Fibroblast of the conjunctiva (primary cell): ENCODE measurements around the gene LDLRAD4.

Experiments used
- DNase-seq: peaks from one replicate; pipeline ENCODE4 v3.0.0-alpha.2; 2010; ENCODE audit warnings: low read depth

The LDLRAD4 gene

DNA sequence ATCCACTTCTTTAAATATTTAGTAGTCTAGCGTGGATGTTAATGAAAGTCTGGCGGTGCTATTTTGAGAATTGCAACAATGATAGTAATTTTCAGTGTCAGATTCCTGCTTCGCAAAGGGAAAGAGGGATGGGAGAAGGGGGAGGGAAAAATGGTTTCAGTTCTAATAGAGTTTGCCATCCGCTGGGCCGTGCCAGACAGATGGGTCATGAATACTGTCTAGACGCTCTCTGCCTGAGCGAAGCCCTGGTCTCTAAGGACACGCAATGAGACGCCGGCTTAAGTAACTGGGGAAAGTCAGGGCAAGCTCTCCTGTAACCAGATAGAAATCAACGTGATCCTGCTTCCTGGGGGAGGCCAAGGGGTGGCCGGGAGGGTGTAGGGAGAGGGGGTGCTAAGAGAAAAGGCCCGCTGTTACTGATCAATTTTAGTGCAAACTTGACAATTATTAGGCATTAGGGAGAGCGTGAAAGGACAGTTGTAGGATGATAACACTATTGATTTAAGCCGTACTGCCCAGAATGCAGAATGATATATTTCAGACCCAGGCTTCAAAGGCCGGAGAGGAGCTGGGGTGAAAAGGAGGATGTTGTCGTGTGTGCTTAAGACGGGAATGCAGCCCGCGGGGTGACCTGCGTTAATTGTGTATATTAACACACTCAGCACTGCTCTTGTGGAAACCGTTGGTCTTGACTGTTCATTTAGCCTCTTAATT, 229.2 kb downstream of the LDLRAD4 start:
- DNase-seq, result no peak

DNA sequence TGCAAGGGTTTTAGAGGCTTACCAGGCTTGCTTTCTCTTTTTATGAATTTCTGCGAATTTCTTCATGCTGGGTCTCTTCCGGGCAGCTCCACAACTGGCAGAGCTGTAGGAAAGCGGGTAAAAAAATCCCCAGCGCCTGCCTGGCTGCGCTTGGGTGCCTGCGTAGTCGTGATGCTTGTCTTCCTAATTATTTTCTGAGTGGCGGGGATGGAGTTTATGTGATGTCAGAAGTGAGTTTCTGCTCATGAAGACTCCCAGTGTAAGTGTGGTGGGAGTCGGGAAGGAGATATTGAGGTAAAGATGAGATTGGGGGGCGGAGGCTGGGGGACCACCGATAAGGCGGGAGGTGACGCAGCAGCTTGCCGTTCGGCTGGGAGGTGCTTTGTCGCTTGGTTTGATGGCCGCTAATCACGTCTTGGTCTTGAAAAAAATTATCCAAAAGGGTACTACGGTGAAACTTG, 229.8 kb downstream of the LDLRAD4 start:
- no peak for DNase-seq

DNA sequence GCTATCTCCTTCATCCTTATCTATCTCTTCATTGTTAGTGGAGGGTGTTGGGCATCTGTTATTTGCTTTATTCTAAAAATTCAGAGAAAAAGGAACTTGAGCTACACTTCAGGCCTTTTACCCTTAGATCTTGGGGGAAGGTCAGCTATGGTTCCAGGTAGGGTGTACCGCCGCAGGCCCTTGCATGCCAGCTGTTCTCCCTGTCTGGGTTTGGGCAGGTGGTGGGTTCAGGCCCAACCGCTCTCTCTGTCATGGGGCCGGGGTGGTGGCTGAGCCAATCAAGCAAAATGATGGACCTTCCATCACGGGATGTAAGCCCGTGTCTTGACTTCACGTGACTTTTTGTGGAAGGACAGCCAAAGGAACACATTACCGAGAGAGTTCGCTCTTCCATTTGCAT, 231.1 kb downstream of the LDLRAD4 start:
- DNase-seq, result no peak

DNA sequence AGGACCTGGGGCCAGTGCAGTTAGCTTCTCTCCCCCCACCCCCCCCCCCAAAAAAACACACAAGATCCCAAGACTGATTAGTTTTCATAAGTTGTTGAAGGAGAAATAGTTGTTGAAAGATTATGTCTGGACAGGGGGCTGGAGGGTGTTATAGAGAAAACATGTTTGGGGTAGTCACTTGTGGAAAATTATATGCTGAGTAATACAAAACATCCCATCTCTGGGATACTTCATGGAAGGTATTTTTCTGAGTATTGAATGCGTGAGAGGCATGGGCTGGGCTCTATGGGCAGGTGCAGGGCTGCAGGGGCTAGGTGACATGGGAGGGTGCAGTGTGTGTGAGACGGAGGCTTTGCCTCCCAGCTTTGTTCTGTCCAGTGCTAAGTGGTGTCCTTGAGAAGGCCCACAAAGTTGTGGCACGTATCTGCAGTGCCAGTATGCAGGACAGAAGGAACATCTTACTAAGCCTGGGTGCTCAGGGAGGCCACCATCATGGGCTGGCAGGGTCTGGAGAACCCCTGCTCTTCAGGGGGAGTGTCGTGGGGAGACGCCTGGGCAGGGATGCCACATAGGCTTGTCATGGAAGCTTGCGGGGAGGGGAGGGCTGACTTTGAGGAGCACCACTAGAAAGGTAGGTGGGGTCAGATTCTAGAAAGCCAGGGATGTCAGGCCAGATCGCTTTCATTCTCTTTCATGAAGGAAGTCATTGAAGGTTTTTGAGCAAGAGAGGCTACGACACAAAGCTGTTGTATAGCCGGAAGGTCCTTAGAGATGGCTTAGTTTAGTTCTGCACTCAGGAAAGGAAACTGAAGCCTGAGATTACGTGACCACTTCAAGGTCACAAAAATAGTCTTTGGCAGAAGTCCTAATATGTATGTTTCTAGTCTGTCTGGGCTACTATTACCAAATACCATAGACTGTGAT, 232.0 kb downstream of the LDLRAD4 start:
- DNase-seq, result no peak

DNA sequence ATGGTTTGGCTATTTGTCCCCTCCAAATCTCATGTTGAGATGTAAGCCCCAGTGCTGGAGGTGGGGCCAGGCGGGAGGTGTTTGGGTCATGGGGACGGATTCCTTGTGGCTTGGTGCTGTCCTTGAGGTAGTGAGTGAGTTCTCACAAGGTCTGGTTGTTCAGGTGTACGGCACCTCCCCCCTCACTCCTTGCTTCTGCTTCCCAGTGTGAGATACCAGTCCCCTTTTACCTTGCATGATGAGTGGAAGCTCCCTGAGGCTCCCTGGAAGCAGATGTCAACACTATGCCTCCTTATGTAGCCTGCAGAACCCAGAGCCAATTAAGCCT, 232.6 kb downstream of the LDLRAD4 start:
- DNase-seq, result no peak

DNA sequence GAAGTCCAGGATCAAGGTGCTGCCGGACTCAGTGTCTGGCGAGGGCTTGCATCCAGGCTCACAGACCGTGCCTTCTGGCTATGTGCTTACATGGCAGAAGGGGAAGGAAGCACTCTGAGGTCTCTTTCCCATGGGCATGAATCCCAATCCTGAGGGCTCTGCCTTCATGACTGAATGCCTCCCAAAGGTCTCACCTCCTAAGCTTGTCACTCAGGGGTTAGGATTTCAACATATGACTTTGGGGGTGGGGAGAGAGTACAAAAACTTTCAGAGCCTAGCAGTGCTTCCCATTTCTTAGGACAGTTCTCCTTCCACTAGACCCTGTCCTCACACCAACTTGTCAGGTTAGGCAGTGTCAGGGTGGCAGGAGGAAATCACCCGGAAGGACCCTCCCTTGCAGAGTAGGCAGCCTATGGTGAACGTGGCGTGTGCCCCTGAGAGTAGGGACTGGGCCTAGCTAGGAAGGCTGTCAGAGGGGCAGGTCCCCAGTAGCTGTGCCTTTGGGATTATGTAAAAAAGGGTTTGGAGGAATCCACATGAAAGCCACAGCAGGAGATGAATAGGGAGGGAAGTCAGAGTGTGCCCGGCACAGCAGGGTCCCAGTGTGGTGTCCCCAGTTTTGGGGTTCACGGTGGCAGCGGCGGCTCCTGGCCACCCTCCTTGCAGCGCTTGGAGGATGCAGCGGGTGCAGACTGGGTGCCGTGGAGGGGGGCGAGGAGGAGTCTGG, 233.3 kb downstream of the LDLRAD4 start:
- no peak for DNase-seq

DNA sequence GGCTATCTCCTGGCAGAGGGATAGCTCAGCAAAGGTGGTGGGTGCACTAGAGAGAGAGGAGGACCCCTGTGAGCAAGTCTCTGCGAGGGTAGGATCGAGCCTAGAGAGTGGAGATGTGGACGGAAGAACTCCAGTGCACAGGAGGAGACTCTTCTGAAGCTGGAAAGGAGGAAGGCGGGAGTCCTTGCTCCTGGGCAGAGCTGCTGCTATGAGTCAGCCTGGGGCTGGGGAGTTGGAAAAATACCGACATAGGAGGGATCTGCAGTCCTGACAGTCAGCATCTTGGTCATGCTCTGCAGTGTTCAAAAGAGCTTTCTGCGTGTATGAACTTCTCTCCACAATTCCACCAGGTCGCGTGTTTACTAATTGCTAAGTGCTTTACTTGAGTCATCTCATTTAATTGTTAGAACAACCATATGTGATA, 233.8 kb downstream of the LDLRAD4 start:
- peak; percentile 17 for DNase-seq

DNA sequence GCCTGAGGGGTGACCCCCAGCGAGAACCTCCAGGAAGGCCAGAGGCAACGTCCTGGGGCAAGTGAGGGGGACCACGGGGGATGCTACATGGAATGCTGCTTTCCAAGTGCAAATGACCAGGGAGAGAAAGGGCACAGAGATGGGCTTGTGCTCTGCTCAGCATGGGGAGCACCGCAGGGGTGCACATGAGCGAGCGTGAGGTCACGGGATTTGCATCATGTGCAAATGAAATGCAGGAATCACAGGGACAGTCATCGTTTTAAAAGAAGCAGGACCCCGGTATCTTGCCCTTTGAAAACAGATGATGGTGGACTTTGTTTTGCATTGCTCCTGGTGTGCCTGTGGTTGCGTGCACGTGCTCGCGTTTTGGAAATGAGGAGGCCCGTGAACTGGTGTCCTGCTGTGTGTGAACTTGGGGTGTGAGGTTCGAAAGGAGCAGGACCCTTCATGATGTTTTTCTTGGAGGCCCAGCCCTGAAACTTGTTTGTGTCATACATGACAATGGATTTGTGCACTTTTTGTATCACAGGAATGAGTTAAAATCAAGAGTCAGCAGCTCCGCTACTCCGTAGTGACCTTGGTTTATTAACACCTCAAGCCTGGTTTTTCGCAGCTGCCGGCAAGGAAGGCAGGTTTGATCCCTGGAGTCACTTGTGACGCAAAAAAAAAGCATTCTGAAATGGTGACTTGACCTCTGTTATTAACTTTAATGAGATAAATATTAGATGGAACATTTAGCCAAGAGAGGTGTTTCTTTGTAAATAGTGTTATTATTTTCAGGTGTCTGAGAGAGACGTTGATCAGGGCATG, 234.5 kb downstream of the LDLRAD4 start:
- no peak for DNase-seq

DNA sequence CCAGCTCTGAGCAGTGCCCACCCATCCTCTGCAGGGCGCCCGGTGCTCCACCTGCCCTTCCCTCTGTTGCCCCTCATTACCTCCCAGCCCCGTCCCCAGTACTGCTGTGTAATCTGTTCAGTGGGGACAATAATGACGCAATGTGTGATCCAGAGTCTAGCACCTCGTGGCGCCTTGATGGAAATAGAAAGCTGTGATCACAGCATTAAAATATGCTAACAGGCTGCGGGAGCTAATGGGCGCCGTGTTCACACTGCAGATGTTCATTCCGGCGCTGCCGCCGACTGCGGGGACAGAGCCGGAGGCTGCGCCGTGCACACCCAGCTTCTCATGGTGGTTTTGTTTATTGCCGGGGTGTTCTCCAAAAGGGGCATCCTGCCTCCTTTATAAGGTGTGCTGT, 235.2 kb downstream of the LDLRAD4 start:
- no peak for DNase-seq

DNA sequence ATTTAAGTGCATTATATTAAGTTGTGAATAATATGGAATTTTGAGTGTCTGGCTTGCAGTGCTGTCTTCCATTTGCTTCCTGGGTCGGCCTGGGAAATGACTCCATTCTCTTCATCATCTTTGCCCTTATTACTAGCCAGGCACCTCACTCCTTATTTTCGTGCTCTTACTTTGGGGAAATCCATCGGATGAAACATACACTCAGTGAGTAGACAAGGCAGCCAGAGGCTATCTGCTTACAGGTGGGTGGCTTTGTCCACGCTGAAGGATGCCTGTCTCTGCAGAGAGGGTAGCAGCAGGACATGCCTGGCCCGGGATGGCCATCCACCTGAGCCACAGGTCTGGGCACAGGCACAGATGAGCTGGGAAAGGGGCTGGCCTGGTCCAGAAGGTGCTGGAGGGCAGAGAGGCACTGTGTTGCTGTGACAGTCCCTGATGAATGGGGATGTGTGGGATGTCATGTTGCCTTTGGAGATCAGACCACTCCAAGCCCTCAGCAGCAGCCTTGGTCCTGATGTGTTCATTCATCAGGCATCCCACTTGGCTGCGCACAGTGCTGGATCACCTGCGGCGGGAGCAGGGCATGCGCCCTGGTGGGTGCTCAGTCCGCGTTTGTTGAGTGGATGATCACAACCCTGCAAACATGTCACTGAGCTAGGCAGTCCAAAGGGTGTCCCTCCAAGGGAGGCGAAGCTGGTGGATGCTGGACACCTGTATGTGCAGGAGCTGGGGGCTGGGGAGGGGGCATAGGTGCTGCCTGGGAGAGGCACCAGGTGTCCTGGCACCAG, 236.0 kb downstream of the LDLRAD4 start:
- DNase-seq, result no peak

DNA sequence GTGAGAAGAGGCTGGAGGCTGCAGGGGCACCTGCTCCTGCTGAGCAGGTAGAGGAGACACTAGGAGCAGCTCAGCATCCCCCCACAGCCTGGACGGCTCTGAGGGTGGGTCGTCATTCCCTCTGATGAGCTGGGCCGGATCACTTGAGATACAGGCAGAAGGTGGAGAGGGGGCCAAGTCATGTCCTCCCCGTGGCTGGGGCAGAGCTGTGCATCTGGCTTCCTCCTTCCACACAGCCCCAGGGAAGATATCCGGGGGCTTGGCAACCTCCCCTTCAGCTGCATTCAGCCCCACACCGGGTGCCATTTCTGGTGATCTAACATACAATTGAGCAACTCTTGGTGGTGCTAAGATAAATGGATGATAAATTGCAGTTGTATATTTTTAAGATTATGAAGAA, 236.9 kb downstream of the LDLRAD4 start:
- no peak for DNase-seq

DNA sequence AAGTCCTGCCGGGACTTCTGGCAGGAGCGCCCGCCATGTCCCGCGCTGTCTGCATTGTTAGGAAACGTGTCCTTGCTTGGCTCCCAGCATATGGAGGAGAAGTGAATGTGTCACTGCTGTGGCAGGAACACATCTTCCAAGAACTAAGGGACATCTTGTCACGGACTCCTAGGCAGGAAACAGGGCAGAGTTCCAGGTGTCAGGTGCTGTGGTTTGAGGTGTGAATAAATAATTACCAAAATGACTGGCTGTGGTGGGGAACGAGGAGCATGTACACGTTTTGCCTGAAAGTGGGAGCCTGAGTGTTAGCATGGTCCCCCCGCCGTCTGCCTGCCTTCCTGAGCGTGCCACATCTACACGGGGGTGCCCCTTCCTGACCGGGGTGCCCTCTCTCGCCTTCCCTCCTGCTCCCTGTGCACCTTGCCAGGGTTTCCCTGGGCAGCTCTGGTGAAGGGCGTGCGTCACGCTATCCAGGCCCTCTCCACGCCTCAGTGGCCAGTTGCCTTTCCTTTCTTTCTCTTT, 237.5 kb downstream of the LDLRAD4 start:
- DNase-seq, result no peak

DNA sequence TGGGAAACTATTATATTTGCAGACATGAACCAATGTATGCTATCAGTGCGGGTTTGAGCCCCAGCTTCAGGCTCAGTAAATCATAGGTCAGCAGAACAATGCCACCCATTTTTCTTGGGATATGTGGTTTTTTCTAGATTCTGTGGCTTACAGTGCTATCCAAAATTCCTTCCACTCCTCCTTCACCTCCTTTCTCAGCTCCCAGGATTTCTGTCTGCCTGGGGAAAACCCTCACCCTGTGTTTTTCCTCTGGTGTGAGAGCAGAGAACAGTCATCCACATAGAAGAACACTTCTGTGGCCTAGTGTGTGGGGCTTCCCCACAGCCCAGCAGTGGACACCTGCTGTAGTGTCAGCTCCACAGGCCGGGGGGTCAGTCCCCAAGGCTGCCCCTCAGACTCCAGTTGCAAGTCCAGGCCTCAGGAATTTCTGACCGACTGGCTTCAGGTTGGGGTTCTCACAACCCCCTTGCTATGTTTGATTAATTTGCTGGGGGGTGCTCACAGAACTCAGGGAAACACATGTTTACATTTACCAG, 238.2 kb downstream of the LDLRAD4 start:
- no peak for DNase-seq

DNA sequence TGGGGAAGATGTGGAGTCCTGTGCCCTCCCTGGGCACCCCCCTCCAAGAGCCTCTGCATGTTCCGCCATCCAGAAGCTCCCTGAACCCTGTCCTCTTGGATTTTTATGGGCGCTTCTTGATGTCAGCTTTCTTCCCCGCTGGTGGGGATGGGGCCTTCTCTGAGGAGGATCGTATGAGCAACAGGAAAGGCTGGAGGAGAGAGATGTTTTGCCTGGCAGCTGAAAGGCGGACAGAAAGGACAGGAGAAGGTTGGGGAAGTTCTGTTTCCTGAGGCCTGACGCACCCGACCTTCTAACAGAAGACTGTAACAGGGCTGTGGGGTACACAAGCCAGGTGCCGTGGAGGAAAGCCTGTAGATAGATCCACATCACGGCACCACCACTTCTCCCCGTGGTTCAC, 238.8 kb downstream of the LDLRAD4 start:
- no peak for DNase-seq

DNA sequence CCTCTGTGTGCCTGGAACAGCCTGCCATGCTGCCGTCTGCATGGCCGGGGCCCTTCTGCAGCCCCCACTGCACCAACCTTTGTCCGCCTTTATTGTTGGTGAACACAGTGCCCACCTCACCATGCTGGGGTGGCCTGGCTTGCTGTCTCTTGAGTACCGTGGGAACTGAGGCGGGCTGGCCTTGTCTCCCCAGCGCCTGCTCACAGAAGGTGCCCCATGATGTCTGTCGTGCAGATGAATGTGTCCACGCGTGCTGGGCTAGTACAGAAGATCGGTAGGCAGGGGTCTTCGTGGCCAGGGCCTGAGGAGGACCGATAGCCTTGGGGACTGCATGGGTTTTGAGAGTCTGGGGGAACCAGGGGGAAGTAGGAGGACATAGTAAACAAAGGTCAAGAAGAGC, 242.4 kb downstream of the LDLRAD4 start:
- DNase-seq, result no peak

DNA sequence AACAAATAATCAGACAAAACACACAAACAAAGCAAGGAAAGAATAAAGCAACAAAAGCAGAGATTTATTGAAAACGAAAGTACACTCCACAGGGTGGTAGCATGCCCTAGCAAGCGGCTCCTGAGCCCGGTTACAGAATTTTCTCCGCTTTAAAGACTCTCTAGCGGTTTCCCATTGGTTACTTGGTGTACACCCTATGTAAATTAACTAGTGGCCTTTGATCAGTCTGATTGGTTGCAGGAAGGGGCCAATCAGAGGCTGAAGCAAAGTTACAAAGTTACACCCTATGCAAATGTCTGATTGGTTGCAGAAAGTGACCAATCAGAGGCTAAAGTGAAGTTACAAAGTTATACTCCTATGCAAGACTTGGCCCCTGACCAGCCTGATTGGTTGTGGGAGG, 242.9 kb downstream of the LDLRAD4 start:
- no peak for DNase-seq

DNA sequence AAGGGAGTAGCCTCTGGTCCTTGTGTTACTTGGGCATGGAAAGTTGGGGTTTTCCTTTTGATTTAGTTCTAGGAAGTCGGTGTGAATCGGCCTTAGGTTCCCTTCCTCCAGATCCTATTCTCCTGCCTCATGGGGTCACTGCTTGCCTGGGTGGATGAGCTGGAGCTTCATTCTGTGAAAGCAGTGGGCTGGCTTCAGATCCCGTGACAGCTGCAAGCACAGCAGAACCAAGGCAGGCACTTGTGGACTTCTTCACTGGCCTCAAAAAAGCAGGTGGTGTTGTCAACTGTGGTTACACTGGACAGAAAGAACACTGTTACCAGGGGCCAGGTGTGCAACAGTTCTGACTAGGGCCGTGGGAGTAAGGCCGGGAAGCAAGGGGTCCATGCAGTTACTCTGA, 243.4 kb downstream of the LDLRAD4 start:
- DNase-seq, result no peak

DNA sequence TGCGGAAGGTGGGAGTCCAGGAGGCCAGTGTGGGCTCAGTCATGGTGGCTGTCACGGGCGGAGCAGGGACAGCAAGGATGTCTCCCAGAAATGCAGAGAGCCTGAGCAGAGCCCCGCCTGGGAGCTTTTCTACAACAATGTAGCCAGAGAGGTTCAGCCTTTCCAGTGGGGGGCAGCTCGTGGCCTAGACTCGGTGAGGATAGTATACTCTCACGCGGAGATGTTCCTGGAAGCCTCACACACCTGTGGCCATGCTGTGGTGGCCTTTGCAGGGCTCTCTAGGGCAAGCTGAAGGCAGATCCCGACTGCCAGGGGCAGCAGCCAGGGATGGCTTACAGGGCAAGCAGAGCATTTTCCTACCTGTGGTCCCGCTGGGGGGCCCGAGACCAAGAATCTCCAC, 244.1 kb downstream of the LDLRAD4 start:
- DNase-seq, result no peak

DNA sequence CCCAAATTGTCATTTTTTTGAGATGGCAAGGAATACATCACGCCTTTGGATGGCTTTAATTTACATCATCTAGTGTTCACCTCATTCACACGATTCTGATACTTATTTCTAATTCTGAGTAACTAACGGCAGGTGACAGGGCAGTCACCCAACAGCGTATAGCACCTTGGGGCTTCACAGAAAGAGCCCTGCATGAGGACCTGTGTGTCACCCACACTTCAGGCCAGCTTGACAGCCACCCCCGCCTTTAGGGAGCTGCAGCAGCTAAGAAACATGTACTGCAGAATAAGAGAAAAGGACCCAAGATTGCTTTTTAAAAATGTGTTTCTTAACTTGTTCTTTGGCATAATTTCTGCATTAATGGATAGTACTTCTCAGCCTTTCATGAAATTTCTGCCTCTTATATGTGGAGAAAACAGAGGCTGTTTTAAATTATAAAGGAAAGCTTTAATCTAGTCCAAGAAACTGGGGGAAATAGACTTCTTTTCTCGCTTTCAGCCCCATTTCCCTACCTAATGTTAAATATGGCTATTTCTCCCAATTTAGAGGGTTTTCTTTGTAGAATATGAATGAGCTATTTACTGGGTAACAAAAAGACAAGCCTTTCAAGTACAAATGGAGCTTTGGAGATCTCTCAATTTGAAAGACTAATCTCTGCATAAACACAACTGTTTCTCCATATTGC, 245.1 kb downstream of the LDLRAD4 start:
- DNase-seq, result no peak
